ENCODE data around the gene PAGR1. TPM values are rescaled to one million over a fixed set of nuclear protein-coding genes. Genes with fewer than 3 reads are reported as not detected.
"Not testable (repeated sequence)": the region's sequence is repeated elsewhere in the genome, so short reads cannot be mapped to it uniquely, and the experiment has no call there.

Gene PAGR1
- total and polyA plus RNA-seq, 9 of the 15 experiments (the other 6 are each of a cell fraction or from before 2014, with no cell fraction given), result 1.4 to 58.2 (median 16.8) TPM

DNA sequence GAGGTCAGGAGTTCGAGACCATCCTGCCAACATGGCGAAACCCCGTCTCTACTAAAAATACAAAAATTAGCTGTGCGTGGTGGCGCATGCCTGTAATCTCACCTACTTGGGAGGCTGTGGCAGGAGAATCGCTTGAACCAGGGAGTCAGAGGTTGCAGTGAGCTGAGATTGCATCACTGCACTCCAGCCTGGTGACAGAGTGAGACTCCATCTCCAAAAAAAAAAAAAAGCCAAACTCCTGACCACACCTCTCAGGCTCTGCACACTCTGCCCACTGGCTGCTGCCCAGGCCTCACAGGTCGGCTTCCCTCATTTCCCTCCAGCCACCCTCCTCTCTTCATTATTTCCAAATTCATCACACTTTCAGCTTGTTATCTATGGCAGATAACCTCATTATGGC is 43.6 kb upstream of the PAGR1 start:
- WGBS (ENCODE audit: insufficient coverage, low coverage, missing lambda C conversion rate), result 38% methylated on average over 7 of the region's 7 CpGs
- FAIRE-seq; H3K4me1 ChIP-seq (replicated peaks in 1 of 2; ENCODE audit: control insufficient read depth in 2 of 2, insufficient read depth in 2 of 2, low read length in 2 of 2); CTCF ChIA-PET (ENCODE audit: low intra/inter-chr PET ratio); H3K9me1 ChIP-seq (ENCODE audit: control insufficient read depth, insufficient read depth, low read length); H3K4me3 ChIP-seq; intact Hi-C loops (cut with micrococcal nuclease); H3K9me3 ChIP-seq (replicated peaks; ENCODE audit: control insufficient read depth, insufficient read depth, low read depth, low read length); H3K27ac ChIP-seq (ENCODE audit: extremely low read depth, low read depth, low read length); BruUV-seq (replicated peaks); H2AFZ ChIP-seq (ENCODE audit: low read depth, low read length); H3K4me2 ChIP-seq (ENCODE audit: insufficient read depth, low read length); in situ Hi-C loops (cut with MboI); H3K27me3 ChIP-seq (ENCODE audit: control insufficient read depth in 2 of 2, insufficient read depth in 2 of 2, low read length in 2 of 2); H4K20me1 ChIP-seq (replicated peaks; ENCODE audit: control insufficient read depth, insufficient read depth, low read length); H3K36me3 ChIP-seq (ENCODE audit: control insufficient read depth, insufficient read depth, low read length); H3K9ac ChIP-seq (ENCODE audit: insufficient read depth in 1 of 2, low read depth in 2 of 2, low read length in 2 of 2); DNase-seq (ENCODE audit: extremely low read depth in 1 of 4, low spot score in 3 of 4); H3K79me2 ChIP-seq (ENCODE audit: control insufficient read depth, insufficient read depth, low read length); TF ChIP-seq NR2C2 (CRISPR knock-in tag; IDR thresholded peaks at IDR 0.05): not testable (repeated sequence)
- peak; percentile 56; the same call in 2 of the 3 replicates for ATAC-seq
- POLR2A ChIA-PET, result interaction anchor here (0.9 to 2.8 kb wide), 2 partner anchors 12 to 18 kb away, joined by 3 to 10 read pairs; partner anchors contain the start of gene KIF22
- peak; percentile 84 for TF ChIP-seq CEBPB (tag; IDR thresholded peaks at IDR 0.05)
- TF ChIP-seq NR2C2 (tag; IDR thresholded peaks at IDR 0.05), result peak; percentile 47; the same call in 1 of the 2 replicates
- TF ChIP-seq, protein P1, sequence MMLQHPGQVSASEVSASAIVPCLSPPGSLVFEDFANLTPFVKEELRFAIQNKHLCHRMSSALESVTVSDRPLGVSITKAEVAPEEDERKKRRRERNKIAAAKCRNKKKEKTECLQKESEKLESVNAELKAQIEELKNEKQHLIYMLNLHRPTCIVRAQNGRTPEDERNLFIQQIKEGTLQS (IDR thresholded peaks at IDR 0.05), result peak; percentile 89
- TF ChIP-seq, protein P1 (CRISPR knock-in tag; conservative IDR thresholded peaks at IDR 0.05), result not testable (repeated sequence)
- peak; percentile 14; the same call in 1 of the 2 replicates for TF ChIP-seq SMARCE1 (IDR thresholded peaks at IDR 0.05)
- TF ChIP-seq CBFA2T3 (IDR thresholded peaks at IDR 0.05), result peak; percentile 15; the same call in 1 of the 2 replicates
- TF ChIP-seq CTBP1 (IDR thresholded peaks at IDR 0.05; ENCODE audit: borderline replicate concordance), result peak; percentile 33; the same call in 1 of the 2 replicates
- TF ChIP-seq ZNF384 (IDR thresholded peaks at IDR 0.05; ENCODE audit: low read depth, low read length), result peak; percentile 66
- TF ChIP-seq CEBPG (CRISPR knock-in tag; IDR thresholded peaks at IDR 0.05), result peak; percentile 85
- TF ChIP-seq CEBPG (tag; conservative IDR thresholded peaks at IDR 0.05 in 1 of 2, IDR thresholded peaks at IDR 0.05 in 1 of 2), result peak; percentile 82 to 86
- TF ChIP-seq ATF7 (IDR thresholded peaks at IDR 0.05), result peak; percentile 67
- 0 out of 2 replicates have a peak, but pooled peaks have one; percentile 22 for TF ChIP-seq L3MBTL2 (IDR thresholded peaks at IDR 0.05)
- peak in 1 of 2 experiments; percentile 34; a peak in 1 of 4 replicates for TF ChIP-seq TRIM24 (IDR thresholded peaks at IDR 0.05)
- TF ChIP-seq RAD51 (IDR thresholded peaks at IDR 0.05; ENCODE audit: borderline replicate concordance, low read depth), result 0 out of 2 replicates have a peak, but pooled peaks have one; percentile 14
- 0 out of 2 replicates have a peak, but pooled peaks have one; percentile 36 for TF ChIP-seq HDAC2 (IDR thresholded peaks at IDR 0.05)

Measured in K562 (cell line).